ENCODE results near the gene ITGA8. TPM values are rescaled to one million over a fixed set of nuclear protein-coding genes. Genes with fewer than 3 reads are reported as not detected.

The ITGA8 gene
- total and polyA plus RNA-seq, 2 donors (not counting 1 experiment from before 2014, with no cell fraction given) = not detected

GRCh38 chr10:15588151-15588550, 131.6 kb downstream of the ITGA8 start:
- Mint-ChIP-seq H3K9me3 (ENCODE audit: insufficient read depth) (no peaks in the 10 kb centered on the region), H3K27ac (no peak overlapping the region), H3K27me3 (peaks cover 3% of the 10 kb centered on the region), H3K4me3 (no peak overlapping the region), H3K4me1 (no peaks in the 10 kb centered on the region)
- Histone ChIP-seq H3K36me3 (replicated peaks in 1 of 2; ENCODE audit: control extremely low read depth in 1 of 2, control insufficient read depth in 1 of 2, extremely low read depth in 1 of 2, insufficient read depth in 2 of 2, low read length in 1 of 2) (no peaks in the 10 kb centered on the region), H3K27me3 (replicated peaks in 1 of 4; ENCODE audit: control extremely low read depth in 1 of 4, control insufficient read depth in 3 of 4, insufficient read depth in 4 of 4, low read length in 3 of 4) (no peaks in the 10 kb centered on the region), H4K20me1 (ENCODE audit: control insufficient read depth, insufficient read depth, low read length, poor library complexity, severe bottlenecking) (no peaks in the 10 kb centered on the region), H3K4me2 (replicated peaks; ENCODE audit: low read depth, low read length, poor library complexity, severe bottlenecking) (no peak overlapping the region), H3K27ac (ENCODE audit: low read length in 2 of 2) (no peak overlapping the region), H3K9ac (ENCODE audit: low read length) (no peak overlapping the region), H3K9me3 (ENCODE audit: control extremely low read depth in 1 of 3, control insufficient read depth in 2 of 3, insufficient read depth in 1 of 3, low read length in 2 of 3) (no peaks in the 10 kb centered on the region), H2AFZ (ENCODE audit: insufficient read depth, low read depth, low read length, poor library complexity, severe bottlenecking) (no peak overlapping the region), H3K4me3 (ENCODE audit: control extremely low read depth in 1 of 5, extremely low read depth in 1 of 5, insufficient read depth in 1 of 5, low read depth in 2 of 5, low read length in 4 of 5) (no peak overlapping the region), H3K79me2 (ENCODE audit: control insufficient read depth, insufficient read depth, low read length) (no peaks in the 10 kb centered on the region), H3K4me1 (ENCODE audit: control insufficient read depth in 2 of 2, insufficient read depth in 2 of 2, low read length in 2 of 2) (no peaks in the 10 kb centered on the region)
- intact Hi-C loops (cut with micrococcal nuclease) = no loop called here
- TF ChIP-seq EZH2 (IDR thresholded peaks at IDR 0.05; ENCODE audit: borderline replicate concordance, insufficient read depth, low read depth, low read length, poor library complexity, severe bottlenecking) (no peak), CTCF (IDR thresholded peaks at IDR 0.05) (no peak)
- WGBS (ENCODE audit: insufficient coverage) = 100% methylated on average over 1 of the region's 5 CpGs
- DNase-seq = no peak
- ChIA-PET POLR2A (no interaction called here), CTCF (no interaction called here)
- ATAC-seq (ENCODE audit: low read depth) = no peak

GRCh38 chr10:15587271-15587670, 132.5 kb downstream of the ITGA8 start:
- POLR2A ChIA-PET = no interaction called here
- H3K4me1 Mint-ChIP-seq = no peaks in the 10 kb centered on the region

More at GRCh38 chr10:15587271-15587670, 132.5 kb downstream of the ITGA8 start:
- DNase-seq = no peak
- Histone ChIP-seq H3K27me3 (replicated peaks in 1 of 4; ENCODE audit: control extremely low read depth in 1 of 4, control insufficient read depth in 3 of 4, insufficient read depth in 4 of 4, low read length in 3 of 4) (no peaks in the 10 kb centered on the region), H3K4me1 (ENCODE audit: control insufficient read depth in 2 of 2, insufficient read depth in 2 of 2, low read length in 2 of 2) (no peaks in the 10 kb centered on the region), H3K9me3 (ENCODE audit: control extremely low read depth in 1 of 3, control insufficient read depth in 2 of 3, insufficient read depth in 1 of 3, low read length in 2 of 3) (no peaks in the 10 kb centered on the region), H3K79me2 (ENCODE audit: control insufficient read depth, insufficient read depth, low read length) (no peaks in the 10 kb centered on the region), H3K4me3 (ENCODE audit: control extremely low read depth in 1 of 5, extremely low read depth in 1 of 5, insufficient read depth in 1 of 5, low read depth in 2 of 5, low read length in 4 of 5) (no peak overlapping the region), H3K36me3 (replicated peaks in 1 of 2; ENCODE audit: control extremely low read depth in 1 of 2, control insufficient read depth in 1 of 2, extremely low read depth in 1 of 2, insufficient read depth in 2 of 2, low read length in 1 of 2) (no peaks in the 10 kb centered on the region), H3K9ac (ENCODE audit: low read length) (no peak overlapping the region), H4K20me1 (ENCODE audit: control insufficient read depth, insufficient read depth, low read length, poor library complexity, severe bottlenecking) (no peaks in the 10 kb centered on the region), H2AFZ (ENCODE audit: insufficient read depth, low read depth, low read length, poor library complexity, severe bottlenecking) (no peak overlapping the region), H3K27ac (ENCODE audit: low read length in 2 of 2) (no peak overlapping the region), H3K4me2 (replicated peaks; ENCODE audit: low read depth, low read length, poor library complexity, severe bottlenecking) (no peak overlapping the region)
- Mint-ChIP-seq H3K4me3 (no peak overlapping the region), H3K27me3 (peaks cover 8% of the 10 kb centered on the region), H3K27ac (no peak overlapping the region), H3K9me3 (ENCODE audit: insufficient read depth) (no peaks in the 10 kb centered on the region)
- WGBS (ENCODE audit: insufficient coverage) = no CpG with 5 or more reads among the region's 3 CpGs
- CTCF ChIA-PET = no interaction called here
- TF ChIP-seq CTCF (IDR thresholded peaks at IDR 0.05) (no peak), EZH2 (IDR thresholded peaks at IDR 0.05; ENCODE audit: borderline replicate concordance, insufficient read depth, low read depth, low read length, poor library complexity, severe bottlenecking) (no peak)
- intact Hi-C loops (cut with micrococcal nuclease) = no loop called here
- ATAC-seq (ENCODE audit: low read depth) = no peak
